OCI-LY7 (cell line): ENCODE measurements around the gene CAB39. TPM values are rescaled to one million over a fixed set of nuclear protein-coding genes. Genes with fewer than 3 reads are reported as not detected.

Experiments used
- BruUV-seq: library from RNA; stranded (reverse); fragments of 400-500 nt; replicated peaks from 2 replicates; lab custom pipeline; 2021; lab: Mats Ljungman, UMichigan
- CTCF ChIA-PET: fragments of 300-600 bp; sonication (Branson Sonifier 250); formaldehyde crosslinking; loops from one replicate; lab custom pipeline; 2022; ENCODE audit warnings: antibody characterized with exemption; ENCODE audit not compliant: unreplicated experiment; lab: Charles Lee
- POLR2A ChIA-PET: fragments of 300-600 bp; sonication (Branson Sonifier 250); formaldehyde crosslinking; loops from one replicate; lab custom pipeline; 2022; ENCODE audit warnings: antibody characterized with exemption; lab: Charles Lee
- DNase-seq: peaks from one replicate; pipeline ENCODE4 v3.0.0-alpha.2; 2015; ENCODE audit warnings: low spot score
- H2AFZ ChIP-seq: fragments of 200-600 bp; sonication (generic), shearing (Covaris generic); 2 replicates; pipeline ENCODE4 v1.6.1; 2014; ENCODE audit warnings: mild to moderate bottlenecking, antibody characterized with exemption, low read length, moderate library complexity
- H3K27ac ChIP-seq: fragments of 200-600 bp; sonication (generic); 2 replicates; pipeline ENCODE4 v1.5.1; 2014; ENCODE audit warnings: mixed run types, low read depth, mild to moderate bottlenecking, moderate library complexity, low read length, inconsistent platforms; ENCODE audit not compliant: poor library complexity, severe bottlenecking
- H3K36me3 ChIP-seq: fragments of 200-600 bp; sonication (generic); 2 replicates; pipeline ENCODE4 v1.6.1; 2014; ENCODE audit warnings: mild to moderate bottlenecking, antibody characterized with exemption, low read length, moderate library complexity, mixed read lengths; ENCODE audit not compliant: insufficient read depth
- H3K4me1 ChIP-seq: fragments of 200-600 bp; sonication (generic); 2 replicates; pipeline ENCODE4 v1.5.1; 2014; ENCODE audit warnings: mild to moderate bottlenecking, low read length; ENCODE audit not compliant: insufficient read depth, poor library complexity, severe bottlenecking
- H3K4me2 ChIP-seq: fragments of 200-600 bp; sonication (generic); 2 replicates; pipeline ENCODE4 v1.6.1; 2014; ENCODE audit warnings: mild to moderate bottlenecking, low read length
- H3K4me3 ChIP-seq: fragments of 200-600 bp; sonication (generic); 2 replicates; pipeline ENCODE4 v1.5.1; 2014; ENCODE audit warnings: mild to moderate bottlenecking, low read depth, low read length; ENCODE audit not compliant: poor library complexity, severe bottlenecking
- H3K79me2 ChIP-seq: fragments of 200-600 bp; sonication (generic); 2 replicates; pipeline ENCODE4 v1.6.1; 2016; ENCODE audit warnings: low read depth, mild to moderate bottlenecking, low read length, moderate library complexity, mixed read lengths; ENCODE audit not compliant: insufficient read depth
- H3K9me2 ChIP-seq: fragments of 200-600 bp; sonication (generic); 2 replicates; pipeline ENCODE4 v1.6.1; 2016; ENCODE audit warnings: mild to moderate bottlenecking, low read length, mixed read lengths; ENCODE audit not compliant: insufficient read depth
- H3K9me3 ChIP-seq: fragments of 200-600 bp; sonication (generic); 2 replicates; pipeline ENCODE4 v1.6.1; 2014; ENCODE audit warnings: mild to moderate bottlenecking, mixed run types, low read length, mixed read lengths
- H4K20me1 ChIP-seq: fragments of 200-600 bp; sonication (generic); 2 replicates; pipeline ENCODE4 v1.6.1; 2014; ENCODE audit warnings: mild to moderate bottlenecking, antibody characterized with exemption, low read length, moderate library complexity, mixed read lengths; ENCODE audit not compliant: insufficient read depth
- EZH2phosphoT487 ChIP-seq: fragments of 200-600 bp; sonication (generic); IDR thresholded peaks from 2 replicates; pipeline ENCODE4 v1.6.1; 2018; ENCODE audit warnings: low read depth, borderline replicate concordance, mild to moderate bottlenecking, mixed run types, antibody characterized with exemption, low read length, moderate library complexity, mixed read lengths
- intact Hi-C: fragments of 100-400 bp; cut with micrococcal nuclease; formaldehyde crosslinking; loops from one replicate; pipeline ENCODE4 v1.10.0; 2022; ENCODE audit not compliant: unreplicated experiment
- total RNA-seq, 2 experiments: library from RNA; depleted of rRNA in 1 of 2; stranded (reverse); fragments of >200 nt in 1 of 2; shearing (Covaris generic) in 1 of 2; gene quantifications; 2 replicates each; pipeline ENCODE4 v1.2.3, GENCODE V29; 2014 to 2022
- TF ChIP-seq, protein P1 (sequence below): fragments of 200-600 bp; sonication (generic); conservative IDR thresholded peaks from 2 replicates; pipeline ENCODE4 v1.5.1; 2014; ENCODE audit warnings: mild to moderate bottlenecking, antibody characterized with exemption, low read length, moderate library complexity, mixed read lengths

Gene CAB39
- total RNA-seq, 2 experiments from 2014 or later, result 39.3 to 53.4 TPM

DNA sequence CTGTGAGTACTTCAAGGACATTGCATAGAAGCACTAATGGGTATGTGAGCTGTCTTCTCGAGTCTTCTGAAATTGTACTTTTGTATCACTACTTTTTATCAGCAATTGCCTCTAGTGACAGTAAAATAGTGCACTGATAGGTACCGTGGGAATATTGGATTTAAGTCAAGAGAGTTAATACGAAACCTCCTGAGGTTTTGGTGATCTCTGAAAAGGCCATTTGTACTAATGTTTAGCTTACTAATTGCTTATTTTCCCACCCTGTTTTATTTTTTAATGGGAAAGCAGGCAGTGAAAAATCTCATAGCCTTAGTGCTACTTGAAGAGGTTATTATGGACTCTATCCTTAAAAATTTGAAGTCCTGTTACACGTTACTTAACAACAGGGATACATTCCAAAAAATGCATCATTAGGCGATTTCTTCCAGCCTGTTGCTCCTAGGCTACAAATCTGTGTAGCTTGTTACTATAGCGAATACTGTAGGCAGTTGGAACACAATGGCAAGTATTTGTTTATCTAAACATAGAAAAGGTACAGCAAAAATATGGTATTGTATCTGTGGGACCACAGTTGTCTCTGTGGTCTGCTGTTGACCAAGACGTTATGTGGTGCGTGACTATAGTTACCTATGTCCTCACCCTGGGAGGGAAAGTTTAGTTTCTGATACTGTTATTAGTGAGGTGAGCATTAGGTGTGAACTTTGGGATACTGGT lies 65.9 kb downstream of the CAB39 start:
- no TSS peak for BruUV-seq
- Histone ChIP-seq H3K9me2 (no peaks in the 10 kb centered on the region), H2AFZ (no peak overlapping the region), H3K4me1 (no peaks in the 10 kb centered on the region), H3K27ac (no peak overlapping the region), H4K20me1 (no peaks in the 10 kb centered on the region), H3K4me3 (no peak overlapping the region), H3K79me2 (peaks cover 5% of the 10 kb centered on the region; the same call in 1 of the 2 replicates), H3K4me2 (no peak overlapping the region), H3K36me3 (peaks cover 47% of the 10 kb centered on the region), H3K9me3 (no peaks in the 10 kb centered on the region)
- POLR2A ChIA-PET, result interaction anchor here (0.6 kb wide), 1 partner anchor 57 kb away, joined by 3 read pairs; no protein-coding TSS in a partner anchor
- no peak for TF ChIP-seq EZH2phosphoT487
- TF ChIP-seq, protein P1, sequence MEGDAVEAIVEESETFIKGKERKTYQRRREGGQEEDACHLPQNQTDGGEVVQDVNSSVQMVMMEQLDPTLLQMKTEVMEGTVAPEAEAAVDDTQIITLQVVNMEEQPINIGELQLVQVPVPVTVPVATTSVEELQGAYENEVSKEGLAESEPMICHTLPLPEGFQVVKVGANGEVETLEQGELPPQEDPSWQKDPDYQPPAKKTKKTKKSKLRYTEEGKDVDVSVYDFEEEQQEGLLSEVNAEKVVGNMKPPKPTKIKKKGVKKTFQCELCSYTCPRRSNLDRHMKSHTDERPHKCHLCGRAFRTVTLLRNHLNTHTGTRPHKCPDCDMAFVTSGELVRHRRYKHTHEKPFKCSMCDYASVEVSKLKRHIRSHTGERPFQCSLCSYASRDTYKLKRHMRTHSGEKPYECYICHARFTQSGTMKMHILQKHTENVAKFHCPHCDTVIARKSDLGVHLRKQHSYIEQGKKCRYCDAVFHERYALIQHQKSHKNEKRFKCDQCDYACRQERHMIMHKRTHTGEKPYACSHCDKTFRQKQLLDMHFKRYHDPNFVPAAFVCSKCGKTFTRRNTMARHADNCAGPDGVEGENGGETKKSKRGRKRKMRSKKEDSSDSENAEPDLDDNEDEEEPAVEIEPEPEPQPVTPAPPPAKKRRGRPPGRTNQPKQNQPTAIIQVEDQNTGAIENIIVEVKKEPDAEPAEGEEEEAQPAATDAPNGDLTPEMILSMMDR, result no peak
- intact Hi-C loops, result no loop called here
- no peak for DNase-seq
- CTCF ChIA-PET, result interaction anchor here (0.5 kb wide), 1 partner anchor 240 kb away, joined by 3 read pairs; no protein-coding TSS in a partner anchor

DNA sequence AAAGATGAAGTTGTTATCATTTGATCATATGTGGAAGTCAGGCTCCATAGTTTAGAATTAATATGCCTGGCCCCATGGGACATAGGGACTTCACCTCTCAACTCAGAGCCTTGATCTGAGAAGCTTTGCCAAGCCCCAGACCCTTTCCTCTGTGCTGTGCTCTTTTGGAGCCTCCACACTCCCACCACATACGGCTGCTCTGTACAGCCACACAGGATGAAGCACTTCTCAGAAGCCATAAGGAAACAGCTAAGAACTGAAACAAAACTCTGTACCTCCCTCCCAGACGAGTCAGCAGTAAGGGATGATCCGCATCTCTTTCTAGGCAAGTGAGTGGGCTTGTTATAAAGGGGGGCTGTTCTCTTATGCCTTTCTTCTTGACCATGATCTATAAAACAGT lies 66.5 kb downstream of the CAB39 start:
- H4K20me1 ChIP-seq, result no peaks in the 10 kb centered on the region
- BruUV-seq, result no TSS peak
- peaks cover 47% of the 10 kb centered on the region for H3K36me3 ChIP-seq
- ChIA-PET POLR2A (interaction anchor here (0.5 to 0.6 kb wide), 2 partner anchors 15 to 58 kb away, joined by 3 read pairs; no protein-coding TSS in a partner anchor), CTCF (no interaction called here)
- no peaks in the 10 kb centered on the region for H3K9me3 ChIP-seq
- peaks cover 5% of the 10 kb centered on the region; the same call in 1 of the 2 replicates for H3K79me2 ChIP-seq
- no peaks in the 10 kb centered on the region for H3K4me1 ChIP-seq
- intact Hi-C loops, result no loop called here
- no peak overlapping the region for H3K27ac ChIP-seq
- H2AFZ ChIP-seq, result no peak overlapping the region
- no peak overlapping the region for H3K4me3 ChIP-seq
- TF ChIP-seq EZH2phosphoT487, result no peak
- TF ChIP-seq, protein P1, result no peak
- H3K9me2 ChIP-seq, result no peaks in the 10 kb centered on the region
- no peak overlapping the region for H3K4me2 ChIP-seq
- DNase-seq, result no peak

DNA sequence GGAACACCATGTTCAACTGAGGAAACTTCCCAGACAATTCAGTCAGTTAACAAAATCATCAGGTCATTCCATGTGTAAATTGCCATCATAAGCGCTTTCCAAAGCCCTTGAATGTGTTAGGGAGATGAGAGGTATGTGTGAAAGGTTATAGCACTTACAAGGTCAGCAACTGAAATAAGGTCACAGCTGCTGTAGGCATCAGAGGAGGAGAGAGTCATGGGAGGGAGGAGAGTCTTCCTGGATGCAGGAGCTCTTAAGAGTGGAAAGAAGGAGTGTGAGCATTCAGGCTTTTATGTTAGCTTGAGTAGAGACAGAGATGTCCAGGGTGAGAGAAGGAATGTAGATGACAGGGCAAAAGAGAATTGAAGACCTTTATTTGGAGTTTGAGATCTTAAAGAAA lies 67.0 kb downstream of the CAB39 start:
- H3K4me2 ChIP-seq, result no peak overlapping the region
- CTCF ChIA-PET, result no interaction called here

More for the DNA sequence above, 67.0 kb downstream of the CAB39 start:
- POLR2A ChIA-PET, result interaction anchor here (0.5 kb wide), 1 partner anchor 15 kb away, joined by 3 read pairs; no protein-coding TSS in a partner anchor
- intact Hi-C loops, result no loop called here
- H3K4me1 ChIP-seq, result no peaks in the 10 kb centered on the region
- no TSS peak for BruUV-seq
- TF ChIP-seq, protein P1, result no peak
- TF ChIP-seq EZH2phosphoT487, result no peak
- H3K79me2 ChIP-seq, result peaks cover 5% of the 10 kb centered on the region; the same call in 1 of the 2 replicates
- no peak overlapping the region for H2AFZ ChIP-seq
- peaks cover 52% of the 10 kb centered on the region for H3K36me3 ChIP-seq
- no peak overlapping the region for H3K27ac ChIP-seq
- H3K4me3 ChIP-seq, result no peak overlapping the region
- H4K20me1 ChIP-seq, result no peaks in the 10 kb centered on the region
- DNase-seq, result no peak
- H3K9me3 ChIP-seq, result no peaks in the 10 kb centered on the region
- H3K9me2 ChIP-seq, result no peaks in the 10 kb centered on the region
